GM08714 (cell line): ENCODE measurements around the gene BBS9.

Experiments
- H3K4me3 ChIP-seq: fragments of 200-500 bp; sonication (Bioruptor generic); 2 replicates; pipeline ENCODE4 v1.5.1; 2014; ENCODE audit warnings: mild to moderate bottlenecking, low read length, inconsistent platforms
- ZNF274 ChIP-seq: IDR thresholded peaks from 2 replicates; pipeline ENCODE4 v1.6.1; 2012; ENCODE audit warnings: mild to moderate bottlenecking, low read depth, low read length

Gene BBS9

DNA sequence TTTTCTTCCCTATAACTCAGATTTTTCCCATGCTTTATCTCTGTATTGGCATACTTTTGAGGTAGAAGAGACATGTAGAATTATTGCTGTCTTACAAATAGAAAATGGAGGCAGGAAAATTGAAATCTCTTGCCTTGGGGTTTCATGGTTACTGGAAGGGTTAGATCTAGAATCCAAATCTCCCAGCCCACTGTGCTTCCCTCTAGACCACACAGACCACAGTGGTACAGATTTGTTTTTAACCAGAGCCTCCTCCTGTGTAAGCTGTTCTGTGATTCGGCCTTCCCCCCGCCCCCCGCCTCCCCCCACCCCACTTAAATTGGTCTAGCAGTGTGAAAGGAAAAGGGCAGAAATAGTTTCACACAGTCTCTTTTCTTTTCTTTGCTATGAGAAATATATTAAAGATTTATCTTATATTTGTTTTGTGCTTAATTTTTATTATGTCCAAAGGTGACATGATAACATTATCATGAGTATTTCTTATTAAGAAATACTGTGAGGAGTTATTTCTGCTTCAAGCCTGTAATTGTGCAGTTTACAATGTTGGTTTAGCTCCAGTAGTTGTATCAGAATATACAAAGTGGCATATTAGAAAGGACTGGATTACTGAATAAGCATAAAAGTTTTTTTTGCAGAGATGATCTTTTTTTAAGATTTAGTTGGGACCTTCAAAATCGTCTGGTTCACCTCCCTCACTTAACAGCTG, 407.2 kb downstream of the BBS9 start:
- no peak overlapping the region for H3K4me3 ChIP-seq
- no peak for TF ChIP-seq ZNF274

DNA sequence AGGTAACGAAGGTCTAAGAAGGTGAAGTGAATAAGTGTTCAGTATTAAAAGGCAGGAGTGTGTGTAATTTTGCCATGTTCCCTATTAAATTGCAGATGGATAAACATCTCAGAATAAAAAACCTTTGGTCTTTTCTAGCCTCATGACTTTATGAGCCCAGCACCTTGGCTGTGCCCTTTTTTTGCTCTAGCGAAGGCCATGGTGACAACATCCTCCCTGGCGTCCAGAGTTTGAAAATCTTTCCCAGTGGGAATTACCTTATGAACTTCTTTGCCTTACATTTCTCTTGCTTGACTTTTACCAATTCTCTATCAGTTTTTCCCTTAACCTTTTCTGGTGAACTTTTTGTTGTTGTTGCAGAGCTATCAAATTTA, 407.7 kb downstream of the BBS9 start:
- H3K4me3 ChIP-seq: no peak overlapping the region
- TF ChIP-seq ZNF274: no peak

DNA sequence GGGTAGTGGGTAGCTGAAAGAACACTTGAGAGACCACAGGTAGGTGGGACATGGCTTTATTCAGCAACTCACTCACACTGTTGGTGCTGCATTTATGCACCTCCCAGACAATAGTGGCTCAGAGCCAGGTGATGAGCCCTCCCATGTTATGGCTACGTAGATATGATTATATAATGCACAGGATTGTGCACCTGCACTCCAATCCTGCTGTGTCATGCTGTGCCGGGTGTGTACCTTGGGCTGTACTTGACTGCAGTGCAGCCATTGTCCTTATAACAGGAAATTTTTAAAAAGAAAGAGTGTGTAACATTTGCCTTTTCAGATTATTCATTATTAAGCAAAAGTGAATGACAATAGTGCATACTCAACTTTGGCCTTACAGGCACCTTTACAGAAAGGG, 409.8 kb downstream of the BBS9 start:
- no peak overlapping the region for H3K4me3 ChIP-seq
- no peak for TF ChIP-seq ZNF274

DNA sequence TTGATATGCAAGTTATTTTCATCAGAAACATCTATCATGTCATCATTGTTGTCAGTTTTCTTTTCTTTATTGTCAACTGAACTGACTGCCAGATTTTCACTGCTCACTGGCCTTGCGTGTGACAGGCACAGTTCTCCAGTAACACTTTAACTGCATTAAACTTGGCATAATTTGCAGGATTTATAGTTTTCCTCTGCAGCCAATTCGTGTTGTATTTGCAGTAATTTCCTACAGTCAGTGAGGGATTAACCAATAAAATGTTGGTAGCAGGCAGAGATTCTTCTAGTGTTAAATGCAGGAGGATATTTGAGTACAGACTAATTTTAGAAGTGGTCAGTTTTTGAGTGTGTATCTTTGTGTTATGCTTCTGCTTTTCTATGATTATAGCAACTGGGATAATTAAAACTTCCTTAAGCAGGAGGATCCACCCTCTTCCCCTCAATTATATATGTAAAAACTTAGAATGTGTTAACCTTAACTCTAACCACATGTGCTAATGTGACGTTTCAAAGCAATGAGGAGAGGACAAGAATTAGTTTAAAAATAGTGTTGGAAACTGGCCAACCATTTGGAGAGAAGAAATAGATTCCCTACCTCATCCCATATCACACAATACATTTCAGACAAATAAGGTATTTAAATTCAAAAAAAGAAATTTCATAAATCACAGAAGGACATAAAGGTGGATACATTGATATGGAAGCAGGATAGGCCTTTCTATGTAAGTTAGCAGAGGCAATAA, 410.5 kb downstream of the BBS9 start:
- no peak overlapping the region for H3K4me3 ChIP-seq
- TF ChIP-seq ZNF274: no peak

DNA sequence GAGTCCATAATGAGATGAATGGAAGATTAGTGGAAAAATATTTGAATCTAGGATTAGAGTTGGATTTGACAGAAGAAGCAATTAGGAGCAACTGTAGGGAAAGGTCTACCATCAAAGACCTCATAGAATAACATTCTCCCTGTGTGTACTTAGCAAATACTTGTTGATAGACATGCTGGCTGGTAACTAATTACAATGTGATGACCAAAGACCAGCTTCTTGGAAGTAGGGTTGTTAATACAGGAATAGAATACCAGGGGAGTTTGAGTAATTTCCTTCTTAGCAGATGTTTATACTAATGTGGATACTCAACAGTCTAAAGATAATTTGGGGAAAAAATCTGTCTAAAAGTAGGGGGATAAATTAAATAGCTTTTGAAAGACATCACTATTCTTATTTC, 418.5 kb downstream of the BBS9 start:
- TF ChIP-seq ZNF274: no peak
- H3K4me3 ChIP-seq: no peak overlapping the region

DNA sequence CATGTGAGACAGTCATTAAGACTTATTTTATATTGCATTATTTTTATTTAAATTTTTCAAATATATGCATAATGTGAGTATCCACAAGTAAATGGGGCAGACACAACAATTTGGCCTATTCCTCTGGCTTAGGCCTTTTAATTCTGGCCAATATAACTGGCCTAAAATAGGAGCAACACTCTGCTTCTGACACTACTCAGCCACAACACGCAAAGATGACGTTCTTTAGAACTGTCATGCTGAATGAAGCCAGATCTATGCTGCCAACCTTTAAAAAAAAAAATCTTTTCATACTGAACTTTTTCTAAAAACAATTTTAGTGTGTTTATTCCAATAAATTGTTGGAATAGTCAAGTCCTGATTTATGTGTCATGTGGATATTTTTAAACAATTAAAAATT, 421.0 kb downstream of the BBS9 start:
- TF ChIP-seq ZNF274: no peak
- no peak overlapping the region for H3K4me3 ChIP-seq

DNA sequence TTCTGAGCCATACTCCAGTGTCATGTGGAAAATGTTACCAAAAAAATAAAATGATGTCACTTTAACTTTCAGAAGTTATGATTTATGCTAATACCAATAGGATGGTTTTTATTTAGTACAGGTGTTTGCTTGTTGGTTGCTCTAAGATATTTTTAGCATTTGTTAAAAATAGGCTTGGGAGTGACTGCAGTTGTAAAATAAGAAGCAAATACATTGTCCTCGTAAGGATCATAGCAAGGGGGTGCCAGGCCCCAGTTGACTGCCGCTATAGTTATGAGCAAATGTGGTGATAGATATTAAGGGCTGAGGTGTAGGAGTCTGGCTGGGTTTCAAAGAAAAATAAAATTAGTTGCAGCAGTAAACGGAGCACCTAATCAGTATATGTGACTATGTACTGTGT, 421.6 kb downstream of the BBS9 start:
- TF ChIP-seq ZNF274: no peak

DNA sequence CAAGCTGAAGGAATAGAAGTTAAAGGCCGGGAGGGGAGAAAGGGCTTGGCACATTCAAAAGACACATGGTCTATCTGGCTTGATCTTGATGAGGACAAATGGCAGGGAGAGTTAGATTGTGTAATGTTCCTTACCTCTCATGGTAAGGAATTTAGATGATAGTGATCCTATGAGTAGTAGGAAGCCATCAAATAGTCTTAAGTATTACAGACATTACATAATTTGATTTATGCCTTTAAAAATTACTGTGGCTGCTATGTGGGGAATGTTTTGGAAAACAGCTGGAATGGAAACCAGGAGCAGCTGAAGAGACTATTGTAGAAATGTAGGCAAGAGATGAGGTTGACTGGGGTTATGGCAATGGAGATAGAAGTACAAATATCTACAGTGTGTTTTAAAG, 424.7 kb downstream of the BBS9 start:
- TF ChIP-seq ZNF274: no peak
- no peak overlapping the region for H3K4me3 ChIP-seq

More for the DNA sequence above, 421.6 kb downstream of the BBS9 start:
- H3K4me3 ChIP-seq: no peak overlapping the region

DNA sequence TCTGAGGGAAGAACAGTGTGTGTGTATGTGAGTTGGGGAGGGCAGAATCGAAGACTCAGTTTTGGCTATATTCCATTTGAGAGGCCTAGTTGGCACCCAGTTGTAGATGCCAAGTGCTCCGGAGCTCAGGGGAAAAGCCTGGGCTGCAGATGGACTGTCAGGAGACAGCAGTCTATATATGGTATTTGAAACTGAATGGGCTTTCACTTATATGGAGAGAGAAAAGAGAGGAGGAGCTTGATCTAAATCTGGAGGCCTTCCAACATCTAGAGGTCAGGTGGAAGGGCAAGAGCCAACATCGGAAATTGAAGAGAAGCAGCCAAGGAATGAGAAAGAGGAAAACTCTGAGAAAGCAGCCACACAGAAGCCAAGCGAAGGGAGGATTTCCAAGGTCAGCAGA, 425.2 kb downstream of the BBS9 start:
- H3K4me3 ChIP-seq: no peak overlapping the region
- TF ChIP-seq ZNF274: no peak

DNA sequence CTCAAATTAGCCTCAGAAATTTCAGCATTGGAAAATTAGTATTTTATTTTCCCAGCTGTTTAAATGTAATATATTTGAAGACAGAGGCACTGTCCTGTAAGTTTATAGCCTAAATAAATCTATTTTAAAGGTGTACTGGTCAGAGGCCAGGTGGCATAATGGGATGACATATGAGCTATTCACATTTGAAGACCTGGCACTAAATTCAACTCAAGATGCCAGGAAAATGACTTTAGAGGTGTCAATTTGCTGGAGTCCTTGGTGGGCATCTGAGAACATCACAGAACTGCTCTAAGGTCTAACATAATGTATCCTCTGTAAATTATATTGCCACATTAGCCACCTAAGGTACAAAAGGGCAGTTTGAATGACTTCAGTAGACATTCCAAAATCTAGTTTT, 427.1 kb downstream of the BBS9 start:
- TF ChIP-seq ZNF274: no peak
- no peak overlapping the region for H3K4me3 ChIP-seq

DNA sequence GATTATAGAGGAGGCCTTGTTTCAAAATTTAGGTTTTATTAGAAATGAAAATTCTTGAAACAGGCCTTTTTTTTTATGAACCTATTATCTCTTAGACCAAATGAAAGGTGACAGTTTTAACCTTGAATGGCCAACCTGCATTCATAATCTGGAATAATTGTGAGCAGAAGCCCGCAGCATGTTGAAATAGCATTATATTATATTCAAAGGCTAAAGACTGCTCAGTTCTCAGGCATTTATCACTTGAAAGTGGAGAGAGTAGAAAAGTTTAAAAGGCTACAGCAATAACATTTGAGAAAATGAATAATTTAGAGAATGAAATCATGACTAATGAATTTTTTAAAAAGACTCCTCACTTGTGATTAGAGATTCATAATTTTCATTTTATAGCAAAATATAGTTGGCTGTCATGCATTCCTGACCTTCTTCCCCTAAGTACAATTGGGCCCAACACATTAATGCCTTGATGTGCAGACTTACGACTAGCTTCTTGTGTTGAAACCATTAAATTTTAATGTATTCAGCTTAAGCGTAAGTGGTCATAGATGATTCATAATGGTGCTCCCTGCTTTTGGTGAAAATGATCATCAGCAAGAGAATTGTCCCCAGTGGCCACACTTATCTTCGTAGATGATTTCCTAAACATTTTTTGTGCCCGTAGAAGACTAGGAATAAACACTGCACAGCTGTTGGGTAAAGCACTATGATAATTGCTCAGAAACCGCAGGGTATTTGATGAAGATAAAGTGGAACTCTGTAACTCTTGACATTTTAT, 429.4 kb downstream of the BBS9 start:
- no peak overlapping the region for H3K4me3 ChIP-seq
- no peak for TF ChIP-seq ZNF274

DNA sequence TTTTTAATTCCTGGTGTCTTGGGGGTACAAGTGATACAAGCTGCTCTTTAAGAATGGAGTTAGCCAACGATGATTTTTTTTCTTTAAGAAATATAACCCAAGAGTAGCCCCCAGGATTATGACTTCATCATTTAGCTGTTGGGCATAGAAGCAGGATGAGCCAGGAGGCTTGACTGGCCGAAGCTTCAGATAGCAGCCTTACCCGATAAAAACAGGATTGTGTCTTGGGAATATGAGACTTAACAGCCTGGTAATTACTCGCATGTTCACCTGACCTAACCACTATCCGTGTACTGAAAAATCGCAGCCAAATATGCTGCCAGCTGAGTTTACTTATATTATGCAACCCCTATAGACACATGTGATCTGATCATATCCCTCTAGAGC, 430.0 kb downstream of the BBS9 start:
- TF ChIP-seq ZNF274: no peak
- H3K4me3 ChIP-seq: no peak overlapping the region

DNA sequence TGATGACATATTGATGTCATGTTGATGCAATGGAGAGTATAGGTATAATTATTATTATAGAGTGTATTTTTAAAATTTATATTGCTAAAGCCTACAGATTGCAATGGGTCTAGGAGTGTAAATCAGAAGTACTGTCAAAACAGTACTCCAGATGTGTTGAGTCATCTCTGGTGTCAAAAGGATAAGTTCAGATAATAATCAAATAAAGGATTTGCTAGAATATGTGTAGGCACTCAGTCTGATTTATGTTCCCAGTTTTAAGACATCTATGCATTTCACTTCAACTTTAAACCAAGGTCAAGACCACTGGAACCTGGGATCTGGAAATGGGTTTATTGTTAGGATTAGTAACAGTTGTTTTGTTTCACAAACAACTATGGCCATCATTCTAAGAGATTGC, 433.6 kb downstream of the BBS9 start:
- H3K4me3 ChIP-seq: no peak overlapping the region
- TF ChIP-seq ZNF274: no peak

DNA sequence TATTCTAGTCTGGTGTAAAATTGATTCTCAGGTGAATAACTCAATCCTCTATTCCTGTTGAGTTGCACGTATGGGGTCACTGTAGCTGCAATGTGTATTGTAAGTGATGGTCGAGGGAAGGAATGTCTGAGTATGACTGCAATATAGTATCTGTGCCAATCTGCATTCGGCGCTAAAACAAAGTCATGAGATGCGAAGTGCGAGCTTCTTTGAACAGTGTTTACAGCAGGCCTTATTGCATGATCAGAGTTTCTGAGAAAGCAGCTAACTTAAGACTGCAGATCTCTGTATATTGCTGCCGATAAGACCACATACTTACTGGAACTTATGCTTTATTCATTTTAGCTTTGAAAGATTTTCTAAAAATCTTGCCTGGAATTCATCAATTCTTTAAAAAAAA, 434.3 kb downstream of the BBS9 start:
- H3K4me3 ChIP-seq: no peak overlapping the region
- no peak for TF ChIP-seq ZNF274

DNA sequence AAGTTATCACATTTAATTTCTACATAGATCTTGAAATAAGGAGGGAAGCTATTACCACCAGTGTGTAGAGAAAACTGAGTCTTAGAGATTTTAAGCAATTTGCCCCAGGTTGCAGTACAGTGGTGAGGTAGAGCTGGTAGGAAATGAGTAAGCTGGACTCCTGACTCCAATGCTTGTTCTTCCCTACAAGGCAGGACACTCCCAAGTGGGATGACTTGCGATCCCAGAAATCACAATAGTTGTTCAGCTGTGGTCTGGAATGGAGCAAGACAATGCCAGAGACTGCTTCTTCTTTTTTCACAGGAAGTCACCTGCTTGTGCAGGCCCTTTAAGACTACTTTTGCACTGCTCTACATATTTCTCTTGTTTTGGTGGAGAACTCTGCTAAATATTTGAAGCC, 448.8 kb downstream of the BBS9 start:
- TF ChIP-seq ZNF274: no peak
- H3K4me3 ChIP-seq: no peak overlapping the region
